CD4-positive, alpha-beta T cell (primary cell): ENCODE measurements around the gene MZT2A. TPM values are rescaled to one million over a fixed set of nuclear protein-coding genes. Genes with fewer than 3 reads are reported as not detected.
A peak's percentile ranks its signal among the peaks of the same experiment; 100 is the strongest.
"Not testable (repeated sequence)": the region's sequence is repeated elsewhere in the genome, so short reads cannot be mapped to it uniquely, and the experiment has no call there.

Experiments
- ATAC-seq: fragments of 200-7000 bp; cut with Tn5 transposase; one replicate; pipeline ENCODE4 v1.10.0; 2022; ENCODE audit warnings: mild to moderate bottlenecking; ENCODE audit not compliant: poor library complexity
- CTCF ChIA-PET: fragments of 350-600 bp; sonication (Branson Sonifier 250); formaldehyde crosslinking; loops from one replicate; lab custom pipeline; 2021; ENCODE audit warnings: antibody characterized with exemption, inconsistent platforms; lab: Charles Lee
- POLR2A ChIA-PET: fragments of 350-600 bp; sonication (Branson Sonifier 250); formaldehyde crosslinking; loops from one replicate; lab custom pipeline; 2021; ENCODE audit warnings: antibody characterized with exemption, inconsistent platforms; lab: Charles Lee
- DNase-seq, 14 experiments: peaks; one replicate each; pipeline ENCODE4 v3.0.0-alpha.2; 2013 to 2020; ENCODE audit warnings: mixed read lengths in 2 of 14
- H3K27ac ChIP-seq, 2 donors: one replicate each; pipeline versions ENCODE4 v1.5.1 to v1.7.0; 2013; ENCODE audit warnings: low read length in 2 of 2, low read depth in 1 of 2, mild to moderate bottlenecking in 1 of 2
- H3K27me3 ChIP-seq, 2 experiments: 1 replicate in 1 of 2; 2 replicates in 1 of 2; pipeline versions ENCODE4 v1.6.1 to v1.7.0; 2013; ENCODE audit warnings: low read length in 2 of 2, control low read depth in 1 of 2, mild to moderate bottlenecking in 1 of 2, moderate library complexity in 1 of 2; ENCODE audit not compliant: insufficient read depth in 2 of 2, control insufficient read depth in 1 of 2
- H3K36me3 ChIP-seq: one replicate; pipeline ENCODE4 v1.6.1; 2013; ENCODE audit warnings: low read length, control low read depth; ENCODE audit not compliant: insufficient read depth
- H3K4me1 ChIP-seq: one replicate; pipeline ENCODE4 v1.6.1; 2013; ENCODE audit warnings: low read length, control low read depth; ENCODE audit not compliant: insufficient read depth
- H3K4me3 ChIP-seq: one replicate; pipeline ENCODE4 v1.5.1; 2013; ENCODE audit warnings: mild to moderate bottlenecking, low read length, moderate library complexity
- H3K9me3 ChIP-seq, 2 experiments: 1 replicate in 1 of 2; 2 replicates in 1 of 2; pipeline versions ENCODE4 v1.6.1 to v1.7.0; 2013; ENCODE audit warnings: low read length in 2 of 2, mild to moderate bottlenecking in 2 of 2, control low read depth in 1 of 2, moderate library complexity in 1 of 2; ENCODE audit not compliant: control insufficient read depth in 1 of 2, insufficient read depth in 1 of 2
- H3K27ac Mint-ChIP-seq: one replicate; pipeline ENCODE4 v1.8.0; 2020; ENCODE audit warnings: mixed read lengths
- H3K27me3 Mint-ChIP-seq: one replicate; pipeline ENCODE4 v1.8.0; 2021; ENCODE audit warnings: mixed read lengths
- H3K36me3 Mint-ChIP-seq: one replicate; pipeline ENCODE4 v1.8.0; 2021; ENCODE audit warnings: low read depth, mixed read lengths
- H3K4me1 Mint-ChIP-seq: one replicate; pipeline ENCODE4 v1.8.0; 2021; ENCODE audit warnings: low read depth, mixed read lengths
- H3K4me3 Mint-ChIP-seq: one replicate; pipeline ENCODE4 v1.8.0; 2020; ENCODE audit warnings: mild to moderate bottlenecking, mixed read lengths
- H3K9me3 Mint-ChIP-seq: one replicate; pipeline ENCODE4 v1.8.0; 2020; ENCODE audit warnings: mixed read lengths
- intact Hi-C, 2 experiments: fragments of 100-400 bp; cut with DNase I in 1 of 2; cut with micrococcal nuclease in 1 of 2; formaldehyde crosslinking; loops; one replicate each; pipeline versions ENCODE4 v1.15.1 to v1.9.0; 2023 to 2025; cut with DNase I, micrococcal nuclease
- total RNA-seq, 174 experiments: library from RNA in 2 of 174; stranded (reverse) in 2 of 174; gene quantifications; one replicate each; pipeline ENCODE4 v1.2.3 and lab custom pipeline; 2021 to 2026

MZT2A gene
- total RNA-seq, 2 experiments from 2014 or later, result 55.3 to 58.7 TPM

GRCh38 chr2:131530626-131531344, 38.6 kb upstream of the MZT2A start:
- H3K4me1 ChIP-seq, result peaks cover 14% of the 10 kb centered on the region
- CTCF ChIA-PET, H3K9me3 ChIP-seq, DNase-seq, H3K36me3 ChIP-seq, H3K27me3 Mint-ChIP-seq, POLR2A ChIA-PET, H3K36me3 Mint-ChIP-seq, H3K4me3 Mint-ChIP-seq, H3K4me1 Mint-ChIP-seq, ATAC-seq, H3K9me3 Mint-ChIP-seq, H3K27ac Mint-ChIP-seq, H3K27me3 ChIP-seq, H3K4me3 ChIP-seq, intact Hi-C loops, H3K27ac ChIP-seq: not testable (repeated sequence)

GRCh38 chr2:131529864-131530445, 37.8 kb upstream of the MZT2A start:
- intact Hi-C loops, result loop anchor here in 1 of 2 experiments (2.0 to 10.0 kb wide), 2 partner anchors 37 to 115 kb away; partner anchors contain the start of gene MZT2A
- H3K4me1 ChIP-seq, result peaks cover 14% of the 10 kb centered on the region
- H3K4me1 Mint-ChIP-seq, ATAC-seq, H3K9me3 Mint-ChIP-seq, H3K27me3 Mint-ChIP-seq, H3K27ac Mint-ChIP-seq, H3K27ac ChIP-seq, H3K9me3 ChIP-seq, POLR2A ChIA-PET, CTCF ChIA-PET, H3K27me3 ChIP-seq, DNase-seq, H3K36me3 Mint-ChIP-seq, H3K36me3 ChIP-seq, H3K4me3 ChIP-seq: not testable (repeated sequence)
- peak overlapping the region; percentile 76 for H3K4me3 Mint-ChIP-seq

- H3K4me1 Mint-ChIP-seq, H3K4me3 ChIP-seq, CTCF ChIA-PET, H3K9me3 Mint-ChIP-seq, ATAC-seq, H3K27me3 Mint-ChIP-seq, H3K36me3 Mint-ChIP-seq, H3K27me3 ChIP-seq, H3K36me3 ChIP-seq, H3K27ac ChIP-seq, H3K9me3 ChIP-seq, POLR2A ChIA-PET, DNase-seq: not testable (repeated sequence)
- intact Hi-C loops, result loop anchor here in 1 of 2 experiments (2.0 to 10.0 kb wide), 2 partner anchors 36 to 114 kb away; partner anchors contain the start of gene MZT2A
- Mint-ChIP-seq H3K27ac (peak overlapping the region; percentile 69), H3K4me3 (peak overlapping the region; percentile 76)
- peaks cover 14% of the 10 kb centered on the region for H3K4me1 ChIP-seq
Observed at GRCh38 chr2:131528981-131529863, 37.0 kb upstream of the MZT2A start.

- H3K27me3 Mint-ChIP-seq, H3K9me3 Mint-ChIP-seq, H3K4me1 Mint-ChIP-seq, H3K27ac ChIP-seq, H3K36me3 ChIP-seq, H3K36me3 Mint-ChIP-seq, H3K9me3 ChIP-seq, H3K27ac Mint-ChIP-seq, H3K27me3 ChIP-seq: not testable (repeated sequence)
- Histone ChIP-seq H3K4me1 (peaks cover 14% of the 10 kb centered on the region), H3K4me3 (peak within 1 kb of the TSS; percentile 49)
- ATAC-seq (peak; percentile 89), DNase-seq (peak; percentile 61 to 89 (median 80))
- intact Hi-C loops, result loop anchor here in 1 of 2 experiments (2.0 to 10.0 kb wide), 2 partner anchors 35 to 113 kb away; partner anchors contain the start of gene MZT2A
- CTCF ChIA-PET, result interaction anchor here (1.4 kb wide), 1 partner anchor 35 kb away, joined by 5 read pairs; the partner anchor contains the start of gene MZT2A
- POLR2A ChIA-PET, result interaction anchor here (2.0 kb wide), 1 partner anchor 35 kb away, joined by 9 read pairs; no protein-coding TSS in a partner anchor
- peak within 1 kb of the TSS; percentile 84 for H3K4me3 Mint-ChIP-seq
Observed at GRCh38 chr2:131527131-131528001, 35.2 kb upstream of the MZT2A start, which contains the start of gene CCDC74A. TSS of gene CCDC74A (plus strand) at chr2:131527888. CDS start at chr2:131527971, 83 bp downstream.

GRCh38 chr2:131525256-131525655, 33.1 kb upstream of the MZT2A start:
- CTCF ChIA-PET, result interaction anchor here (0.7 to 1.2 kb wide), 2 partner anchors 23 to 33 kb away, joined by 4 to 5 read pairs; partner anchors contain the start of gene MZT2A
- DNase-seq, H3K4me3 ChIP-seq, H3K27me3 Mint-ChIP-seq, H3K27ac Mint-ChIP-seq, H3K36me3 Mint-ChIP-seq, H3K27ac ChIP-seq, POLR2A ChIA-PET, H3K9me3 Mint-ChIP-seq, H3K4me1 Mint-ChIP-seq, H3K27me3 ChIP-seq, H3K9me3 ChIP-seq, H3K4me3 Mint-ChIP-seq, ATAC-seq, H3K36me3 ChIP-seq: not testable (repeated sequence)
- H3K4me1 ChIP-seq, result peaks cover 14% of the 10 kb centered on the region
- intact Hi-C loops, result loop anchor here in 1 of 2 experiments (10.0 kb wide), 1 partner anchor 110 kb away; no protein-coding TSS in a partner anchor
